Subcutaneous adipose tissue (tissue), 4 donors: ENCODE data around the gene OR7G3. TPM values are rescaled to one million over a fixed set of nuclear protein-coding genes. Genes with fewer than 3 reads are reported as not detected.

ENCODE experiments used
- CTCF ChIP-seq: fragments of 450-650 bp; IDR thresholded peaks from one replicate; pipeline ENCODE4 v1.5.1; 2016; ENCODE audit warnings: low read depth, mild to moderate bottlenecking, control low read depth, antibody characterized with exemption, moderate library complexity
- total RNA-seq, 4 donors: library from RNA; depleted of rRNA; stranded (reverse); fragments of >200 nt; gene quantifications; one replicate each; pipeline ENCODE4 v1.1.0, GENCODE V29; 2016

Gene OR7G3
- total RNA-seq, 4 donors from 2014 or later: not detected

GRCh38 chr19:9144920-9145319 lies 18.2 kb upstream of the OR7G3 start:
- TF ChIP-seq CTCF: no peak

GRCh38 chr19:9140159-9140874 lies 13.6 kb upstream of the OR7G3 start, which contains the start of gene ZNF317:
Gene ZNF317 (plus strand): TSS chr19:9140397. CDS start chr19:9156017, 15,620 bp downstream.
- no peak for TF ChIP-seq CTCF

- TF ChIP-seq CTCF: no peak
Measured at GRCh38 chr19:9139609-9140158, 12.9 kb upstream of the OR7G3 start.

GRCh38 chr19:9132422-9132821 lies 5.7 kb upstream of the OR7G3 start:
- no peak for TF ChIP-seq CTCF

- TF ChIP-seq CTCF: no peak
Measured at GRCh38 chr19:9130965-9131364, 4.2 kb upstream of the OR7G3 start.

- TF ChIP-seq CTCF: no peak
Measured at GRCh38 chr19:9128171-9128570, 1.4 kb upstream of the OR7G3 start.

GRCh38 chr19:9116547-9116946 lies 10.2 kb downstream of the OR7G3 start:
- TF ChIP-seq CTCF: no peak
